Activated CD8-positive, alpha-beta memory T cell treated with anti-CD3 and anti-CD28 coated beads for 24 hours (primary cell): ENCODE data around the gene IL15.
"Not testable (repeated sequence)": the region's sequence is repeated elsewhere in the genome, so short reads cannot be mapped to it uniquely, and the experiment has no call there.

Source experiments
- DNase-seq: peaks from one replicate; pipeline ENCODE4 v3.0.0-alpha.2; 2020

The IL15 gene

DNA sequence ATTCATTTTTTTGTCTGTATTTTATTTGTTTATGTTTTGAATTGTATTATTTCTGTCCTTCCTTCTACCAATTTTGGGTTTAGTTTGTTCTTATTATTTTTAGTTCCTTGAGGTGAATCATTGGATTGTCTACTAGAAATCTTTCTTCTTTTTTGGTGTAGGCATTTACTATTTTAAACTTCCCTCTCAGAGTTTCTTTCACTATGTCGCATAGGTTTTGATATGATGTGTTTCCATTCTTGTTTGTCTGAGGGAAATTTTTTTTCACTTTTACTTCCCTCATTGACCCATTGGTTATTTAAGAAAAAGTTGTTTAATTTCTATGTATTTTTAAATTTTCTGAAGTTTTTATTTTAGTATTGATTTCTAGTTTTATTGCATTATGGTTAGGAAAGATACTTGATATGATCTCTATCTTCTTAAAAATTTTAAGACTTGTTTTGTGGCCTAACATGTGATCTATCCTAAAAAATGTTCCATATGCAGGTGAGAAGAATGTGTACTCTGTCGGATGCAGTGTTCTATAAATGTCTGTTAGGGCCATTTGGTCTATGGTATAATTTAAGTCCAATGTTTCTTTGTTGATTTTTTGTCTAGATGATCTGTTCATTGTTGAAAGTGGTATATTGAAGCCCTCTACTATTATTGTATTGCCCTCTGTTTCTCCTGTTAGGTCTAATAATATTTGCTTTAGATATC, 68.8 kb downstream of the IL15 start:
- DNase-seq, result no peak

DNA sequence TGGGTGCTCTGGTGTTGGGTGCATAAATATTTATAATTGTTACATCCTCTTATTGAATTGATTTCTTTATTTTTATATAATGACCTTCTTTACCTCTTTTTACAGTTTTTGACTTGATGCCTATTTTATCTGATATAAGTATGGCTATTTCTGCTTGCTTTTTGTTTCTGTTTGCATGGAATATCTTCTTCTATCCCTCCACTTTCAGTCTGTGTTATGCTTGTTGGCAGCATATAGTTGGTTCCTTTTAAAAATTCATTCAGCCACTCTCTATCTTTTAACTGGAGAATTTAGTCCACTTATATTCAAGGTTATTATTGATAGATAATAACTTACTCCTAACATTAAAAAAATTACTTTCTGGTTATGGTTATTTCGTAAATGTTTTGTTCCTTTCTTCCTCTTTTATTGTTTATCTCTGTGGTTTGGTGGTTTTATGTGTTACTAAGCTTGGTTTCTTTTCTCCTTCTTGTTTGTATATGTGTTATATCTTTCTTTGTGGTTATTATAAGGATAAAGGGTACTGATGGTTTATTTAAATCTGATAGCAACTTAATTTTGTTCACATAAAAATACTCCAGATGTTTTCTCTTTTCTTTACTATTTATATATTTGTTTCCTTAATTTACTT, 69.5 kb downstream of the IL15 start:
- DNase-seq, result no peak

DNA sequence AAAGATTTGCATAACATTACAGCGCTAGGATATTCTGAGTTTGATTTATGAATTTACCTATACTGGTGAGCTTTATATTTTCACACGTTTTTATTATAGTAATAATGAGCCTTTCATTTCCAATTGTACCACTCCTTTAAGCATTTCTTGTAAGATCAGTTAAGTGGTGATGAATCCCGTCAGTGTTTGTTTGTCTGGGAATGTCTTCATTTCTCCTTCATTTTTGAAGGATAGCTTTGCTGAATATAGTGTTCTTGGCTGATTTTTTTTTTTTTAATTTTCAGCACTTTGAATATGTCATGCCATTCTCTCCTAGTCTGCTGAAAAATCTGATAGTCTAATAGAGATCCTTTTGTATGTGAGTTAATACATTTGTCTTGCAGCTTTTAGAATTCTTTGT, 70.1 kb downstream of the IL15 start:
- no peak for DNase-seq

DNA sequence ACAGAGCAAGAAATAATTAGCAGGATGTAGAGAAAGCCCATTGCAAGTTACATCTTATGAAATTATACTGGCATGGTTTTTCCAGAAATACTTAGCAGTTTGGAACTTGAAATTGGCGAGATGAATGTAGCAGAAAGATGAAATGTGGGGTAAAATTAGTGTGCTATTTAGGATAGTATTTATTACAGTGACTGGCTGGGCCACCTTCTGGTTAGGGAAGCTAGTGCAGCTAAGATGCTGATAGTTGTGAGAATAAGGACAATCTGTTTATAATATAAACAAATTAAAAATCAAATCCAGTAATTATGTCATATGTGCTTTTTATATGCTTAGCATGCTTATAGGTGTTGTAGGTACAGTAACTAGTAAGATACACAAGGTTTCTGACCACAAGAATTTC, 74.8 kb downstream of the IL15 start:
- DNase-seq, result no peak

DNA sequence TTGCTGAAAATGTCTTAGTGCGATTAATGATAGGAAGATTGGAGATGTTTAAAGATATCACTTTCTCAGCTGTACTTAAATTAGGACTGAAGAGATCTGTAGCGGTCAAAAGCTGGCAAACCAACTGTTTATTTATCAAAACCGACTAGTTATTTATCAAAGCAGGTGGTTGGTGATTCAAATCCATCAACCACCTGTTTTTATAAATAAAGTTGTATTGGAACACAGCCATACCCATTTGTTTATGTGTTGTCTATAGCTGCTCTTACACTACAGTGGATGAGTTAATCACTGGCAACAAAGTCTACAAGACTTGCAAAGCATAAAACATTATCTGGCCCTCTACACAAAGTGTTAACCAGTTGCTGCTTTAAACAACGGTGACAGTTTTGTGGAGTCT, 76.8 kb downstream of the IL15 start:
- no peak for DNase-seq

DNA sequence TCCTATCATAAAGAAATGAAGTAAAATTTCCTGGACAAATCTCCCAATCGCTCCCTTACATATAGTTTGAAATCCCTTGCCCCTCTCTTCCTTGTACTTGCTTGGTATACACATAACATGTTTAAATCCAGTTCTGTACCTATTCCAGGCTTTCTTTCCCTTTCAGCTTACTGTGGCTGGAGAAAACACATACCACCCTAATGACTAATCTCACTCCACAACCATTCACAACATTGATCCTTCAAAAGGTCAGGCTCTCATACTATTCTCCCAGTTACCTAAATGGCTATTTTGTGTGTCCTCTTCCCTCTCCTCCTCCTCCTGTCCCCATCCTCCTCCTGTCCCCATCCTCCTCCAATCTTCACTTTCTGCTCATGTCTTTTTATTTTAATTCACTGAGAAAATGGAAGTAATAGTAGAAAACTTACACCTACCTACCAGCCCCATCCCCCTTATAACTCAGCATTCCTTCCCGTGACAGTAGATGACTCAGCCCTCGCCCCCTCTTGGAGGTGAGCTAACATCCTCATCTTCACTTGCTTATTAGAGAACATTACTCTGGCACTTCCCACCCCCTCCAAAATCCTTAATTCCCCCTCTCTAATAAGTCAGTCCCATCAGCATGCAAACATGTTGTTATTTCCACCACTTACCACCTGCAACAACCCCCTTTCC, 77.5 kb downstream of the IL15 start:
- no peak for DNase-seq

DNA sequence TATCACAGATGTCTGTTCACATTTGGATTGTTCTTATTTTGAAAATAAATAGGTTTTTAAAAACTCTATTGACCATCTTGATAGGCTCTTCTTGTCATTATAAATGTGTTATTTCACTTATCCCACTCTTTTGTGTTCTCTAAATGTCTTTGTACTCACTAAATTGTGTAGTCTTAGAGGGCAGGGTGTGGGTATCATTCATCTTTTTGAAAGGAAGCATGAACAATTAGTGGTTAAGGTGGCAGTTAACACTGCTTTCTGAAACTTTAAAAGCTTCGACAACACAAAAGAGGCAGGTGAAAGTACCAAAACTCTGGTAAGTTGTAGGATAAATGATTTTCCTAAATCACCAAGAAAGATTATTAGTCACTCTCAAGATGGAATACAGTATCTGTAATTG, 83.2 kb downstream of the IL15 start:
- no peak for DNase-seq

DNA sequence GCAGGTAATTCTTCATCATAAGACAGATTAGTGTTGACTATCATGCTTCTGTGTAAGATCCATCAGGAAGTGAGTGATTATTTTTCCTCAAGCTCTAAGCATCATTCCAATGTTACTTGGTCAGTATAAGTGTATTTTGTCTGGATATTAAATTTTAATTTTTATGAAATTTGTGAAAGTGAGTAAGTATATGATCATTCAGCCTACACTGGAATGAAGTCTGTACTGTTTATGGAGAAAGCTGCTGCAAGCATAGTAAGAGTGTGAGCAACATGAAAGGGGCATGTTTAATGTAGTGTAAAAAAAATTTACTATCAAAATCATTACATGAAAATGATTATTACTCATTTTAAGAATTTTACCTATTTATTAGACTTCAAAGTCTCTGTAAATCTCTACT, 84.8 kb downstream of the IL15 start:
- no peak for DNase-seq

DNA sequence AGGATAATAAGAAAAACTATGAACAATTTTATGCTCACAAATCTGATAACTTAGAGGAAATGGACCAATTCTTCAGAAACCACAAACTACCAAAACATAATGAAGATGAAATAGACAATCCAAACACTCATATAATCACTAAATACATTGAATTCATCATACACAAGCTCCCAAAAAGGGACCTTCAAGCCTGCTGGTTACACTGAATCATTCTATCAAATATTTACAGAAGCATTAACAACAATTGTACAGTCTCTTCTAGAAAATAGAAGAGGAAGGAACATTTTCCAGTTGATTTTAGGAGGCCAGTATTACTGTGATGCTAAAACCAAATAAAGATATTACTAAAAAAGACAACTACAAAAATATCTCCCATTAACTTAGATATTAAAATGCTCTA, 88.3 kb downstream of the IL15 start:
- DNase-seq, result no peak

DNA sequence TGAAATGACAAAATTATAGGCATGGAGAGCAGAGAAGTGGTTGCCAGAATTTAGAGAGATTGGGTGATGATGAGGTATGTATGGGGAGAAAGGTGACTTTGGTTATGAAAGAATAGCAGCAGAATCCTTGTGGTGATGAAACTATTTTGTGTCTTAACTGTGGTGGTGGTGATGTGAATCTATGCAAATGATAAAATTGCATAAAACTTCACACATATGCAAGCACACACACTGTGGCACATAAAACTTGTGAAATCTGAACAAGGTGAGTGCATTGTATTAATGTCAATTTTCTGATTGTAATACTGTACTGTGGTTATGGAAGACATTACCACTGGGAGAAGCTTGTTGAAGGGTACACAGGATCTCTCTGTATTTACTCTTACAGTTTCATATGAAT, 91.0 kb downstream of the IL15 start:
- no peak for DNase-seq

DNA sequence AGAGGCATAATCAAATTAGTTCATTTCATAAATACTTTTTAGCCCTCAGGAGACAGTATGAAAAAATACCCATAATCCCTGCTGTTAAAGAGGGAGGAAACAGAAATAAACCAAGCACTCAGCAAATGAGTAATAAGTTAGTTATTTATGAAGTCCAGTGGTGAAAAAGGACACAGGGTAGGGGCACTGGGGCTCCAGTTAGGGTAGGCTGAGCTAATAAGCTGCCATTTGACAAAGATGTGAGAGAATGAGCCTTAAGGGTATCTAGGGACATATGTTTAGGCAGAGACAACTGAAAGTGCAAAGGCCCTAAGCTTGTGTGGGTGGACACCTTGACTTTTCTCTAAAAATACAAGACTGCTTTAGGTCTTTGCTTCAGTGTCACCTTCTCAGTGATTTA, 94.4 kb downstream of the IL15 start:
- DNase-seq, result no peak

DNA sequence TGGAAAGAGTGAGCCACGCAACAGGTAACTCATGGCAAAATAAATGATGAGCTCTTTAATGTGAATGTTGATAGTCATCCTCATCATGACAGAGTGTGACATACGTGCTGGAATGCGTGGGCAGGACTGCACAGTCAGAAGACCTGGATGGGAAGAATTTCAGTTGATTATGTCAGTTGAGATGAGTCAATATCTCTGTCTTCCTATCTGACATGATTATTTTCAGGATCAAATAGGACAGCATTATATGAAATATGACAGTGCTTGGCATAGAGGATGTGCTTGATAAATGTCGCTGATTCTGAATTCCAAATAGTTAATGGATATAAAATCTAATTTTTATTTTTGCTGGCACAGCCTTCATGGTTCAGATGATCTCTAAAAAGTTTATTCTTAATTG, 95.1 kb downstream of the IL15 start:
- DNase-seq, result no peak

DNA sequence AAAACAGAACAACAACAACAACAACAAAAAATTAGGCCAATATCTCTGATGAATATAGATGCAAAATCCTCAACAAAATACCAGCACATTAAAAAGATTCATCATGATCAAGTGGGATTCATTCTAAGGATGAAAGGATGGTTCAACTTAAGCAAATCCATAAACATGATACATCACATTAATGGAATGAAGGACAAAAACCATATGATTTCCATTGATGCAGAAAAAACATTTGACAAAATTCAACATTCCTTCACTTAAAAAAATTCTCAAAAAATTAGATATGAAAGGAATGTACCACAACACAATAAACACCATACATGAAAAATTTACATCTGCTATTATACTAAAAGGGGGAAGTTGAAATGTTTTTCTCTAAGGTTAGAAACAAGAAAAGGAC, 103.3 kb downstream of the IL15 start:
- no peak for DNase-seq

DNA sequence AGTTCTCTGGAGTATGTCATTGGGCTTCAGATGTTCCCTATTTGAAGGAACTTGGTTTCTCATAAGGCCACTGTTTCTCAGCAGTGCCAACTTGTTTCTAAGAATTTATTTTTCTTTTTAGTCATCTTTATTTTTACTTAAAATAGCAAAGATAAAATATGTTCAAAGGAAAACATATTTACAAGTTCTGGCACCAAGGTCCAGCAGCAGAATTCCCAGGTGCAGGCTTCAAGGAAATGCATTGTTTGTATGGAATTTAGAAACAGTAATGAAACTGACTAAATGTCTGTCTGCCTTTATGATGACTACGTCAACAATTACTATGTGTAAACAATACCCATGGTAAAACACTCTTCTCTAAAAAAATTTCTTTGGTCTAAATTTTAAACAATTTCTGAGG, 109.6 kb downstream of the IL15 start:
- DNase-seq, result no peak

DNA sequence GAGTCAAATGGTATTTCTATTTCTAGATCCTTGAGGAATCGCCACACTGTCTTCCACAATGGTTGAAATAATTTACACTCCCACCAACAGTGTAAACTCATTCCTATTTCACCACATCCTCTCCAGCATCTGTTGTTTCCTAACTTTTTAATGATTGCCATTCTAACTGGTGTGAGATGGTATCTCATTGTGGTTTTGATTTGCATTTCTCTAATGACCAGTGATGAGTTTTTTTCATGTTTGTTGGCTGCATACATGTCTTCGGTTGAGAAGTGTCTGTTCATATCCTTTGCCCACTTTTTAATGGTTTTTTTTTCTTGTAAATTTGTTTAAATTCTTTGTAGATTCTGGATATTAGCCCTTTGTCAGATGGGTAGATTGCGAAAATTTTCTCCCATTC, 115.4 kb downstream of the IL15 start:
- not testable (repeated sequence) for DNase-seq

DNA sequence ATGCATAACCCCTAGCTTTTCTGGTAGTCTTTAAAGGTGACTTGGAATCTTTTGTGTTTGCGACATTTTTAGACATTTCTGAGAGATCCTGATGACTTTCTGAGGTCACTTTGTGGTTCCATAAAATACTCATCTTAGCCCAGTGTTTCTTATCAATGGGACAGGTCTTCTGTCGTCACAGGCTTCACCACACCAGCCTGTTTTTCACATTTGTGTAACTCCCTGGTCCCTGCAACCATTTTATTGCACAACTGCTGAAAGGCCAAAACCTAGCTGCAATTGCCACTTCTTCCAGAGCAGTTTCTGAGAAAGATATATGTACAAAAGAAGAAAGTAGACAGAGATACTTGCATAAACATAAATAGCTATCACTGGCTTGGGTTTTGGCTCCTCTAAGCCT, 120.9 kb downstream of the IL15 start:
- no peak for DNase-seq

DNA sequence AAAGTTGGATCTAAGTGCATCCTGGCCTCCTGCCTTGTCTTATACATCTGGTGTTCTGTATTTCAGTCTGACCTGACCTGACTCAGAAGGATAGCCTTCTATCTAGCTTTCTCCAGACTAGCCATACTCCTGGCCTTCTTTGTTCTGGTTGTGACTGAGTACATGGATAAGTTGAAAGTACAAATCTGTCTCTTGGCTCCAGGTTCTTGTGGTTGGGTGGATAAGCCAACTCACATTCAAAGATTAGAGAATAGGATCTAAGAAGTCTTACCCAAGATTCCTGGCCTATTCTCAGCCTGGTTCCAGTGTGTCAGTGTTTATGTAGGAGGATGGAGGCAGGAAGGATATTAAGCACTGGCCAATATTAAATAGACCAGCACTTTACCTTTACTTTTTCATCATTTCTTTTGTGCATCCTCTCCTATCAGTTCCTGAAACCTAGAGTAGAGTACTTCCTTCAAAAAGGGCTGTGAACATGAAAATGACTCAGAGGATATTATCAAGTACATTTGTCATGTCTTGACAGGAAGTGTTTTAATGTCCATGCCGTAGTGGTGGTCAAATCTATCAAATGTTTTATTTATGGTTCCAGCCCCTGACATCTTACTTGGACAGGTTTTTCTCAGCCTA, 123.5 kb downstream of the IL15 start:
- DNase-seq, result no peak

DNA sequence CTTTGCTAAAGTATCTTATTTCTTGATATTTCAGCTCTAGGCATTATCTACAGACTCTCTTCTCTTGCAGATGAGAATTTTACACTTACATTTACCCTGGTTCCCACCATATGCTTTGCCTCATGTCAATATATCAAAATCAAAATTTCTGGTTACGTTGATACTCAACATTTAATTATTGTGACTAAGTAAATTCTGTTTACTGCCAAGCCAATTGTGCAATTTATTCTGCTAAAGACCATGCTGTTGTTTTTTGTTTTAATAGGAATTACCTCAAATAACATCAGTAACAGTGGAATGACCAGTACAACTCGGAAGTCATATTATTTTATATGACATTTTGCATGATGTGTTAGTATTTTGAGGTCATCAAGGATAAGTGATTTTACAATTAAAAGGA, 125.5 kb downstream of the IL15 start:
- no peak for DNase-seq

DNA sequence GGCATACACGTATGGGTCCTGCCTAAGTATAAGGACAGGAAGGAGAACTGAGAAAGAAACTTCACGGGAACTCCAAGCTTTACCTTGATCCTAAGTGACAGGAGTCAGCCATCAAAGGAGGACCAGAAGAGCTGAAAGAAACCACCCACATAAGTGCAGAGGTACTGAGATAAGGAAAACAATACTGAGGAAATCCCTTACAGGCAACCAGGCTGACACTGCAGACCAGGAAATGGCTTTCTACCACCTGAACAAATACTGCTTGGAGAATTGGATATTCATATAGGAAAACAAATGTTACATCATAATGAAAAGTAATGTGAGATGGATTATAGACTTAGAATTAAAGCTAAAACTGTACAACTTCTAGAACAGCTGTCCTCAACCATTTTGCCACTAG, 127.0 kb downstream of the IL15 start:
- DNase-seq, result no peak

DNA sequence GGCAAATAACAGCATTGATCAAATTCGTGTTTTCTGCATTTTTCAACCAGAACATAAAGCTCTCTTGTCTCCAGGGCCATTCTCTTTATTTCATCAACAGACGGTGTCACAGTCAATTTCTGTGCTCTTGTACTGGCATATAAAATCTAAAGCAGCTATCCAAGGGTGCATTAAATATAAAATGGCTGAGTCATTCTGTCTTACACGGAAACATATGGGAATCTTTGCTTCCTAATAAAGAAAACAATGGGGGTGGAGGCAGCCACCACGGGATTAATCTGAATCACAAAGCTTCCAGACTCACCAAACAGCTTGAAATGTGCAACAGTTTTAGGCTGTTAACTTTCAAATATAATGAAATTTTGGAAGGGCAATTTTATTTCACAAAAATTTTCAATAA, 132.6 kb downstream of the IL15 start:
- no peak for DNase-seq

DNA sequence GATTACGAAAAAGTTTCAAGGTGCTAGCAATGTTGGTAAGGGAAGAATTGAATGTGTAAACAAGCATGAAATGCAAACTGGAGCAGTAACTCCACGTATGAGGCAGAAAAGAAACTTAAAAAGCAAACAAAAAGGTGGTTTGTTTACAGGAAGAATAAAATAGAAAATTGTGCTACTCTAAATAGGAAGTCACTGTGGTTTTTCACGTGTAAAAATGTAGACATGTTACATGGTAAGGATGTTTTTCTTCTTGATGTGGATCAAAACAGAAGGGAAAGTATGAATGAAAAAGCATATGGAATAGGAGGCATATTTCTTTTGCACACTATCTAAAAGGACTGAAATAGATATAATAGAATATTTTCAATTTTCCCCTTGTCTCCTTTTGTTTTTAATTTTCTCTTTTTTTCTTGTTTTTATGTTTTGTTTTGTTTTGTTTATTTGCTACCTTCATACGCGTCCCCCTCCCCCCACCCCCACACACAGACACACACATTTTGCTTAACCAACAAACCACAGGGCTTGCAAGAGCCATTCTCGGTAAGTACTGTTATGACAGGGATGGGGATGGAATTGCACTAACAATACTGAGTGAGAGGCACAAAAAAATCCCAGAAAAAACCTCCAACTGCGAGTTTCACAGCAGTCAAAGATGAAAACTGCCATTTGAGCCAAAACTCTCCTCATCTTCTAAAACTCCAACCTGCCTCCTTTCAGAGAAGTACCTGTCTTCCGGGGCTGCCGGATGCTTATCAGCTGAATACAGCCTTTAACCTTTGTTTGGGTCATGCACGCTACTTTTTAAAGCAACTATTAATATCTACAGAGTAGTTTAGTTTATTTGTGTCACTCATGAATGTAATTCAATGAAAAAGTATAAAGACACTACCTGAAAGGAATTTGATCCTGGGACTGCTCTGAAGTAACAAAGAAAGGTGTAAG, 135.8 kb downstream of the IL15 start:
- no peak for DNase-seq

DNA sequence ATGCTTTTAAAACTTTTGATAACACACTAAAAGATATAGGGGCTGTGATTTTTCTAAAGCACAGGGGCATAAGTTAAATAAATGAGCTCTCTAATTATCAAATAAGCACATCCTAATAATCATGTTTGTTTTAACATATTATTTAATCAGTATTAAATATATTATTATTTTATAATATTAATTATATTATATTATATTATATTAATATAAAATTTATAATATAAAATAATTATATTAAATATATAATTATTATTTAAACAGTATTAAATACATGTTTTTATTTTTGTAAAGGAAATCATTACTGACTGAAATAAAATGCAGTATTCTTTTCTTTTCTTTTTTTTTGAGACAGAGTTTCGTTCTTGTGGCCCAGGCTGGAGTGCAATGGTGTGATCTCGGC, 136.5 kb downstream of the IL15 start:
- no peak for DNase-seq

DNA sequence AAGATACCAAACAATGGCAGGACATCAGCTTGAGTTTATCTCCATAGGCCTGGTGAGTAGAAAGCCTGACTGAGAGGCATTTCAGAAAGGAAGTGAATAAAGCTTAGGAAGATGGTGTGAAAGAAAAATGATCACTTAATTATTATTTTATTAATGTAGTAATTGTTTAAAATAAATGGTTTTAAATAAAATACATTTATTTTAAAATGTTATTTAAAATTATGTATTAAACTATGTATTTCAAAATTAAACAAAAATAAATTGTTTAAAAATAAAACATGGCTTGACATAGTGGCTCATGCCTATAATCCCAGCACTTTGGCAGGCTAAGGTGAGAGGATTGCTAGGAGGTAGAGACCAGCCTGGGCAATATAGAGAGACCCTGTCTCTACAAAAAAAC, 145.8 kb downstream of the IL15 start:
- no peak for DNase-seq
